MCF 10A (cell line): Measurements from ENCODE around the gene OMA1. TPM values are rescaled to one million over a fixed set of nuclear protein-coding genes. Genes with fewer than 3 reads are reported as not detected.
A peak's percentile ranks its signal among the peaks of the same experiment; 100 is the strongest.

Source experiments
- BruUV-seq: library from RNA; stranded (reverse); fragments of 400-500 nt; replicated peaks from 2 replicates; lab custom pipeline; 2021; lab: Mats Ljungman, UMichigan
- CTCF ChIA-PET: fragments of 300-600 bp; sonication (Branson Sonifier 250); formaldehyde crosslinking; extraction: SDS; loops from one replicate; lab custom pipeline; 2021; ENCODE audit warnings: antibody characterized with exemption, inconsistent platforms; lab: Yijun Ruan, JAX
- POLR2A ChIA-PET: fragments of 300-600, 350-650 bp; sonication (Branson Sonifier 250); formaldehyde crosslinking; extraction: SDS; loops from one replicate; lab custom pipeline; 2020; ENCODE audit warnings: antibody characterized with exemption, inconsistent platforms; lab: Yijun Ruan, JAX
- DNase-seq: peaks from one replicate; pipeline ENCODE4 v3.0.0-alpha.2; 2018; ENCODE audit not compliant: unreplicated experiment
- H3K27ac Mint-ChIP-seq: one replicate; pipeline ENCODE4 v1.8.0; 2022; ENCODE audit warnings: mild to moderate bottlenecking, low read depth, mixed read lengths; ENCODE audit not compliant: unreplicated experiment
- H3K27me3 Mint-ChIP-seq: one replicate; pipeline ENCODE4 v1.8.0; 2022; ENCODE audit warnings: mixed read lengths; ENCODE audit not compliant: insufficient read depth, unreplicated experiment
- H3K36me3 Mint-ChIP-seq: one replicate; pipeline ENCODE4 v1.8.0; 2022; ENCODE audit warnings: mild to moderate bottlenecking, moderate library complexity, mixed read lengths; ENCODE audit not compliant: insufficient read depth, unreplicated experiment
- H3K4me1 Mint-ChIP-seq: one replicate; pipeline ENCODE4 v1.8.0; 2022; ENCODE audit warnings: mixed read lengths; ENCODE audit not compliant: insufficient read depth, unreplicated experiment
- H3K4me3 Mint-ChIP-seq: one replicate; pipeline ENCODE4 v1.8.0; 2022; ENCODE audit warnings: mild to moderate bottlenecking, moderate library complexity, mixed read lengths; ENCODE audit not compliant: unreplicated experiment
- H3K9me3 Mint-ChIP-seq: one replicate; pipeline ENCODE4 v1.8.0; 2022; ENCODE audit warnings: mixed read lengths; ENCODE audit not compliant: unreplicated experiment
- CTCF ChIP-seq: fragments of 200-600 bp; IDR thresholded peaks from one replicate; pipeline ENCODE4 v1.8.0; 2022; ENCODE audit warnings: antibody characterized with exemption, mild to moderate bottlenecking; ENCODE audit not compliant: unreplicated experiment
- intact Hi-C: fragments of 100-400 bp; cut with micrococcal nuclease; formaldehyde crosslinking; loops from 2 replicates; pipeline ENCODE4 v1.14.1; 2022
- total RNA-seq: library from RNA; stranded (reverse); gene quantifications from 2 replicates; pipeline ENCODE4 v1.2.3, GENCODE V29; 2022

Gene OMA1
- total RNA-seq, 1 experiment from 2014 or later: 15.7 TPM

GRCh38 chr1:58591806-58592205 is 45.3 kb upstream of the OMA1 start:
- H3K36me3 Mint-ChIP-seq: peaks cover 10% of the 10 kb centered on the region
- no peak for DNase-seq
- peaks cover 33% of the 10 kb centered on the region for H3K4me1 Mint-ChIP-seq
- H3K9me3 Mint-ChIP-seq: no peaks in the 10 kb centered on the region
- no peaks in the 10 kb centered on the region for H3K27me3 Mint-ChIP-seq
- no TSS peak for BruUV-seq
- intact Hi-C loops: no loop called here
- POLR2A ChIA-PET: interaction anchor here (0.6 to 3.4 kb wide), 10 partner anchors 8 to 61 kb away, joined by 3 to 17 read pairs (median 10); partner anchors contain the start of genes OMA1 and TACSTD2
- H3K4me3 Mint-ChIP-seq: no peak overlapping the region
- no peak for TF ChIP-seq CTCF
- peak overlapping the region; percentile 85 for H3K27ac Mint-ChIP-seq
- CTCF ChIA-PET: interaction anchor here (0.8 to 1.2 kb wide), 2 partner anchors 8 to 20 kb away, joined by 3 to 4 read pairs; no protein-coding TSS in a partner anchor

GRCh38 chr1:58590019-58590418 is 43.5 kb upstream of the OMA1 start:
- intact Hi-C loops: no loop called here
- H3K36me3 Mint-ChIP-seq: no peaks in the 10 kb centered on the region
- H3K4me3 Mint-ChIP-seq: no peak overlapping the region
- H3K4me1 Mint-ChIP-seq: peaks cover 44% of the 10 kb centered on the region
- CTCF ChIA-PET: interaction anchor here (0.5 to 1.4 kb wide), 5 partner anchors 12 to 1165 kb away, joined by 3 to 6 read pairs (median 4); no protein-coding TSS in a partner anchor
- DNase-seq: no peak
- H3K27me3 Mint-ChIP-seq: no peaks in the 10 kb centered on the region
- no TSS peak for BruUV-seq
- no peaks in the 10 kb centered on the region for H3K9me3 Mint-ChIP-seq
- POLR2A ChIA-PET: interaction anchor here (0.7 to 3.1 kb wide), 4 partner anchors 9 to 28 kb away, joined by 3 to 16 read pairs (median 7); no protein-coding TSS in a partner anchor
- no peak overlapping the region for H3K27ac Mint-ChIP-seq
- TF ChIP-seq CTCF: no peak

- POLR2A ChIA-PET: no interaction called here
- intact Hi-C loops: no loop called here
- H3K4me1 Mint-ChIP-seq: peaks cover 56% of the 10 kb centered on the region
Measured at GRCh38 chr1:58588396-58588795, 41.9 kb upstream of the OMA1 start.

GRCh38 chr1:58587667-58588066 is 41.1 kb upstream of the OMA1 start:
- H3K4me3 Mint-ChIP-seq: no peak overlapping the region
- intact Hi-C loops: no loop called here
- ChIA-PET CTCF (interaction anchor here (1.2 kb wide), 1 partner anchor 41 kb away, joined by 4 read pairs; the partner anchor contains the start of gene OMA1), POLR2A (no interaction called here)
- H3K36me3 Mint-ChIP-seq: no peaks in the 10 kb centered on the region
- no peak overlapping the region for H3K27ac Mint-ChIP-seq
- TF ChIP-seq CTCF: no peak
- H3K4me1 Mint-ChIP-seq: peaks cover 52% of the 10 kb centered on the region
- no peaks in the 10 kb centered on the region for H3K9me3 Mint-ChIP-seq
- no peaks in the 10 kb centered on the region for H3K27me3 Mint-ChIP-seq
- no peak for DNase-seq
- BruUV-seq: no TSS peak

More at GRCh38 chr1:58588396-58588795, 41.9 kb upstream of the OMA1 start:
- TF ChIP-seq CTCF: no peak
- Mint-ChIP-seq H3K4me3 (no peak overlapping the region), H3K36me3 (no peaks in the 10 kb centered on the region), H3K27ac (no peak overlapping the region), H3K9me3 (no peaks in the 10 kb centered on the region), H3K27me3 (no peaks in the 10 kb centered on the region)
- no peak for DNase-seq
- CTCF ChIA-PET: interaction anchor here (0.7 to 1.2 kb wide), 2 partner anchors 32 to 42 kb away, joined by 3 to 4 read pairs; partner anchors contain the start of gene OMA1
- BruUV-seq: no TSS peak
